Common myeloid progenitor, CD34-positive (primary cell): ENCODE measurements around the gene IFNE. TPM values are rescaled to one million over a fixed set of nuclear protein-coding genes. Genes with fewer than 3 reads are reported as not detected.
A peak's percentile ranks its signal among the peaks of the same experiment; 100 is the strongest.

Experiments
- CTCF ChIA-PET: fragments of 350-600 bp; sonication (Branson Sonifier 250); formaldehyde crosslinking; loops from one replicate; lab custom pipeline; 2021; ENCODE audit warnings: antibody characterized with exemption; lab: Charles Lee
- POLR2A ChIA-PET: fragments of 350-600 bp; sonication (Branson Sonifier 250); formaldehyde crosslinking; loops from one replicate; lab custom pipeline; 2021; ENCODE audit warnings: antibody characterized with exemption; lab: Charles Lee
- DNase-seq, 3 donors: peaks; one replicate each; pipeline versions ENCODE4 v3.0.0 to v3.0.0-alpha.2; 2013
- H3K27ac ChIP-seq, 2 experiments: 1 replicate in 1 of 2; 2 replicates in 1 of 2; pipeline ENCODE4 v1.7.0; 2013; ENCODE audit warnings: inconsistent platforms in 2 of 2, low read length in 2 of 2, mild to moderate bottlenecking in 2 of 2, low read depth in 1 of 2, moderate library complexity in 1 of 2; ENCODE audit not compliant: severe bottlenecking in 2 of 2, insufficient read depth in 1 of 2, poor library complexity in 1 of 2
- H3K27me3 ChIP-seq, 5 experiments: replicated peaks in 2 of 5; 1 replicate in 3 of 5; 2 replicates in 2 of 5; pipeline versions ENCODE4 v1.6.1 to v1.7.0; 2013; ENCODE audit warnings: low read length in 4 of 5, mild to moderate bottlenecking in 2 of 5, moderate library complexity in 2 of 5, inconsistent platforms in 1 of 5; ENCODE audit not compliant: insufficient read depth in 5 of 5, control insufficient read depth in 4 of 5
- H3K36me3 ChIP-seq, 4 experiments: 1 replicate in 2 of 4; 2 replicates in 2 of 4; pipeline versions ENCODE4 v1.6.1 to v1.7.0; 2013; ENCODE audit warnings: low read length in 3 of 4, control low read depth in 1 of 4, mild to moderate bottlenecking in 1 of 4; ENCODE audit not compliant: control insufficient read depth in 4 of 4, insufficient read depth in 4 of 4
- H3K4me1 ChIP-seq, 4 experiments: 1 replicate in 3 of 4; 2 replicates in 1 of 4; pipeline versions ENCODE4 v1.6.1 to v1.7.1; 2013; ENCODE audit warnings: low read length in 3 of 4, mild to moderate bottlenecking in 3 of 4, control low read depth in 1 of 4, inconsistent platforms in 1 of 4, moderate library complexity in 1 of 4; ENCODE audit not compliant: control insufficient read depth in 4 of 4, insufficient read depth in 4 of 4; ENCODE audit errors: control extremely low read depth in 1 of 4
- H3K4me3 ChIP-seq, 7 experiments: 1 replicate in 4 of 7; 2 replicates in 3 of 7; pipeline versions ENCODE4 v1.5.1 to v1.7.0; 2013; ENCODE audit warnings: mild to moderate bottlenecking in 7 of 7, low read length in 6 of 7, moderate library complexity in 6 of 7, inconsistent platforms in 2 of 7, low read depth in 2 of 7, control low read depth in 1 of 7; ENCODE audit not compliant: insufficient read depth in 4 of 7, control insufficient read depth in 1 of 7; ENCODE audit errors: extremely low read depth in 1 of 7
- H3K9me3 ChIP-seq, 5 experiments: 1 replicate in 4 of 5; 2 replicates in 1 of 5; pipeline versions ENCODE4 v1.6.1 to v1.7.1; 2013; ENCODE audit warnings: low read length in 4 of 5, mild to moderate bottlenecking in 2 of 5, inconsistent platforms in 1 of 5, low read depth in 1 of 5, moderate library complexity in 1 of 5; ENCODE audit not compliant: control insufficient read depth in 4 of 5, insufficient read depth in 2 of 5; ENCODE audit errors: control extremely low read depth in 1 of 5
- WGBS: methylation state at CpG from one replicate; pipeline ENCODE4 v1.1.5; 2013; ENCODE audit not compliant: insufficient coverage; 5-methylcytosine and 5-hydroxymethylcytosine counted together
- polyA plus RNA-seq: library from polyadenylated mRNA; unstranded; fragments of 120-200 nt; gene quantifications from one replicate; pipeline ENCODE4 v1.2.1, GENCODE V29; 2013

IFNE gene
- not detected for polyA plus RNA-seq

GRCh38 chr9:21482213-21482612, at the start of gene IFNE:
Gene IFNE (minus strand): TSS chr9:21482313. CDS start chr9:21481694, 619 bp downstream.
- H3K4me3 ChIP-seq, result peak within 1 kb of the TSS in 4 of 7 experiments; percentile 9 to 66 (median 15)
- WGBS, result no CpG with 5 or more reads among the region's 2 CpGs
- no peaks in the 10 kb centered on the region for H3K36me3 ChIP-seq
- peaks cover 0 to 8% (median 3%) of the 10 kb centered on the region in 4 experiments for H3K4me1 ChIP-seq
- ChIA-PET POLR2A (no interaction called here), CTCF (interaction anchor here (0.9 to 1.2 kb wide), 2 partner anchors 246 to 307 kb away, joined by 3 to 4 read pairs; no protein-coding TSS in a partner anchor)
- DNase-seq, result no peak
- H3K27ac ChIP-seq, result no peak within 1 kb of the TSS
- no peaks in the 10 kb centered on the region for H3K27me3 ChIP-seq
- peaks cover 0 to 4% (median 0%) of the 10 kb centered on the region in 5 experiments for H3K9me3 ChIP-seq

GRCh38 chr9:21528123-21528808, 46.2 kb upstream of the IFNE start:
- no peaks in the 10 kb centered on the region for H3K27me3 ChIP-seq
- no peak for DNase-seq
- no peak overlapping the region for H3K27ac ChIP-seq
- WGBS, result 94% methylated on average over 9 of the region's 9 CpGs
- ChIA-PET POLR2A (no interaction called here), CTCF (no interaction called here)
- H3K4me3 ChIP-seq, result no peak overlapping the region
- no peaks in the 10 kb centered on the region for H3K36me3 ChIP-seq
- no peaks in the 10 kb centered on the region for H3K4me1 ChIP-seq
- H3K9me3 ChIP-seq, result no peaks in the 10 kb centered on the region

- CTCF ChIA-PET, result interaction anchor here (0.8 to 1.3 kb wide), 2 partner anchors 10 to 333 kb away, joined by 3 to 4 read pairs; no protein-coding TSS in a partner anchor
- WGBS, result 83% methylated on average over 2 of the region's 2 CpGs
- peak in 1 of 3 donors; percentile 5 for DNase-seq
These were observed 45.5 kb upstream of the IFNE start for GRCh38 chr9:21527579-21527978.

GRCh38 chr9:21525174-21525573, 43.1 kb upstream of the IFNE start:
- WGBS, result 100% methylated on average over 1 of the region's 5 CpGs
- H3K4me3 ChIP-seq, result no peak overlapping the region
- H3K27ac ChIP-seq, result no peak overlapping the region
- H3K9me3 ChIP-seq, result no peaks in the 10 kb centered on the region
- ChIA-PET CTCF (interaction anchor here (2.0 kb wide), 1 partner anchor 10 kb away, joined by 4 read pairs; no protein-coding TSS in a partner anchor), POLR2A (no interaction called here)
- no peaks in the 10 kb centered on the region for H3K36me3 ChIP-seq
- H3K27me3 ChIP-seq, result no peaks in the 10 kb centered on the region
- DNase-seq, result no peak
- H3K4me1 ChIP-seq, result no peaks in the 10 kb centered on the region

More at GRCh38 chr9:21527579-21527978, 45.5 kb upstream of the IFNE start:
- POLR2A ChIA-PET, result no interaction called here
- Histone ChIP-seq H3K4me3 (no peak overlapping the region), H3K36me3 (no peaks in the 10 kb centered on the region), H3K27me3 (no peaks in the 10 kb centered on the region), H3K4me1 (no peaks in the 10 kb centered on the region), H3K27ac (no peak overlapping the region), H3K9me3 (no peaks in the 10 kb centered on the region)

GRCh38 chr9:21524099-21524830, 42.2 kb upstream of the IFNE start:
- Histone ChIP-seq H3K36me3 (no peaks in the 10 kb centered on the region), H3K4me1 (no peaks in the 10 kb centered on the region), H3K4me3 (no peak overlapping the region), H3K27ac (no peak overlapping the region), H3K27me3 (no peaks in the 10 kb centered on the region), H3K9me3 (no peaks in the 10 kb centered on the region)
- 100% methylated on average over 1 of the region's 2 CpGs for WGBS
- POLR2A ChIA-PET, result interaction anchor here (0.6 kb wide), 1 partner anchor 25 kb away, joined by 3 read pairs; no protein-coding TSS in a partner anchor
- no peak for DNase-seq
- CTCF ChIA-PET, result interaction anchor here (0.7 kb wide), 1 partner anchor 140 kb away, joined by 3 read pairs; no protein-coding TSS in a partner anchor

GRCh38 chr9:21523021-21524014, 41.2 kb upstream of the IFNE start:
- H3K9me3 ChIP-seq, result no peaks in the 10 kb centered on the region
- no peak overlapping the region for H3K27ac ChIP-seq
- DNase-seq, result no peak
- H3K4me1 ChIP-seq, result no peaks in the 10 kb centered on the region
- WGBS, result 100% methylated on average over 1 of the region's 2 CpGs
- no peaks in the 10 kb centered on the region for H3K36me3 ChIP-seq
- H3K4me3 ChIP-seq, result no peak overlapping the region
- ChIA-PET CTCF (interaction anchor here (0.7 kb wide), 1 partner anchor 141 kb away, joined by 3 read pairs; no protein-coding TSS in a partner anchor), POLR2A (interaction anchor here (0.6 kb wide), 1 partner anchor 24 kb away, joined by 3 read pairs; no protein-coding TSS in a partner anchor)
- H3K27me3 ChIP-seq, result no peaks in the 10 kb centered on the region
